ENCODE measurements around the gene CDC20B. TPM values are rescaled to one million over a fixed set of nuclear protein-coding genes. Genes with fewer than 3 reads are reported as not detected.
"Not testable (repeated sequence)": the region's sequence is repeated elsewhere in the genome, so short reads cannot be mapped to it uniquely, and the experiment has no call there.

Gene CDC20B
- polyA plus RNA-seq, 1 donor: 0.62 TPM

DNA sequence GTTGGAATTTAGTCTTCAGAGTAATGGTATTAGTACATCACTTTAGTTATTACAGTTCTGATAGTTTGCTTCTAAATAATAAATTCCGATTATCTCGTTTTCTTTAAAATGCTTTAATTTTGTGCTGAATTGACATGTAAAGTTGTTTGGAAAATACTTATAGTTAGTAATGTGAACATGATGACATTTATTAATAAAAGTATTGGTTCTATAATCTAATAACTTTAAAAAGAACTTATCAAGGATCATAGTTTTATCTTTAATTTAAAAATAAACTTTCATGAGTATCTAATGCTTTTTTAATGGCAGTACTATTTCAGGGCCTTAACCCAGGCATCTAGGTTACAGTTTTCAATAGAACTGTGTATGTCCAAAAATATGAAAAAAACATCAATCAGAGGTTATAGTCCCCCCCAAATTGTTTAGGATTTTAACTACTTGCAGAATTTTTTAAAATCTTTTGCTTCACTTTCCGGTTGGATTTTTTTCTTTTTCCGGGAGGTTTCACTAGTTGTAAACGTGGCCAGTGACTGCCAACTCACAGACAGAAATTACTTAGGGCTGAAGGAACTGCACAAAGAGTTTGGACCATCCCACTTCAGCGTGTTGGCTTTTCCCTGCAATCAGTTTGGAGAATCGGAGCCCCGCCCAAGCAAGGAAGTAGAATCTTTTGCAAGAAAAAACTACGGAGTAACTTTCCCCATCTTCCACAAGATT lies 12.3 kb downstream of the CDC20B start:
- peak; percentile 81 for DNase-seq

- DNase-seq: peak; percentile 89
These were observed 13.0 kb downstream of the CDC20B start, which contains the start of gene GPX8 for GRCh38 chr5:55159763-55160492. TSS of gene GPX8 (plus strand) at chr5:55160171. CDS start at chr5:55160193, 22 bp downstream.

DNA sequence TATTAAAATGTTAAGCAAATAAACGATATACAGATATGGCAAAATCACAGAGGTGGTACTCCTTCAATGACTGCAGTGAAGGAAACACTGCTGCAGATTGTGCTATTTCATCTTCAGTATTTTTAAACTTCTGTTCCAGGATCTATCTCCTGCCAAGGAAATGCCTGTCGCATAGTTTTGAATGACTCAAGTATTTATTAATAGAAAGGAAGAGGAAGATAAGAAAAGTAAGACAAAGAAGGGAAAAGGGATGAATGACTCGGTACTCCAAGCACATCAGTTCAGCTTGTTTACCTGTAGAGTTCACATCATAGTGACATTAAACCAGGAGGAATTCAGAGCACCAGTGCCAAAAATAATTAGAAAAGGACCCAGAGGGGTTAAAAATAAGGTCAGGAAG lies 18.1 kb downstream of the CDC20B start:
- no peak for DNase-seq

DNA sequence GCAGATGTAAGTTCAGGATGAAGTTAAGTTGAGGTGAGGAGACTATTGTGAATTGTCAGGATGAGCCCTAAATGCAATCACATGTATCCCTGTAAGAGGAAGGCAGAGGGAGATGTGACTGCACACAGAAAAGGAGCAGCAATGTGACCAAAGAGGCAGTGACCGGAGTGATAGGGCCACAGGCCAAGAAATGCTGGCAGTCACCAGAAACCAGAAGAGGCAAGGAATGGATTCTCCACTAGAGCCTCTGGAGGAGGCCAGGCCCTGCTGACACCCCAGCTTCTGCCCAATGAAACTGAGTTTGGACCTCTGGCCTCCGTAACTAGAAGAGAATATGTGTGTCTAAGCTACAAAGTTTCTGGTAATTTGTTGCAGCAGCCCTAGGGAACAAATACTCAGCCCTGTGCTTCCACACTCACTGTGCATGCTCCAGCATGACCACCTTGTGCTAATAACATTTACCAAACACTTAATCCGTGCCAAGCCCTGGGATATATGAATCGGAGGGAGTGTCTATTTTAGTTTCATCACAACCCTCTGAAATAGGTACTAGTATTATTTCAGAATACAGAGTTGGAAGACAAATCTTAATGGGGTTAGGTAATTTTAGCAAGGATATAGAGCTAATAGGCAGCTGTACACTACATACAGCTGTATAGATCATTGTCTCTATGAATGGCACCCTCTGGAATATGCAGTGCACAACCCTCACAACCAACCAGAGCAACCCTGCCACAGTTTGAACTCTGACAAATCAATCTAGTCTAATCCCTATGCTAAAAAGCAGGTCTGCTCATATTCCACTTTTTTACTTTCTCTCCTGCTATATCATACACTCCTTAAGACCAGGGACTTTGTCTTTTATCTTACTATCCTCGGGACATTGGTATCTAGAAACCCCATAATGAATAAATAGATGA lies 20.8 kb downstream of the CDC20B start:
- DNase-seq: no peak

- DNase-seq: no peak
These were observed 23.6 kb downstream of the CDC20B start for GRCh38 chr5:55149308-55149795.

GRCh38 chr5:55146543-55147151 lies 26.3 kb downstream of the CDC20B start:
- peak; percentile 88 for DNase-seq

DNA sequence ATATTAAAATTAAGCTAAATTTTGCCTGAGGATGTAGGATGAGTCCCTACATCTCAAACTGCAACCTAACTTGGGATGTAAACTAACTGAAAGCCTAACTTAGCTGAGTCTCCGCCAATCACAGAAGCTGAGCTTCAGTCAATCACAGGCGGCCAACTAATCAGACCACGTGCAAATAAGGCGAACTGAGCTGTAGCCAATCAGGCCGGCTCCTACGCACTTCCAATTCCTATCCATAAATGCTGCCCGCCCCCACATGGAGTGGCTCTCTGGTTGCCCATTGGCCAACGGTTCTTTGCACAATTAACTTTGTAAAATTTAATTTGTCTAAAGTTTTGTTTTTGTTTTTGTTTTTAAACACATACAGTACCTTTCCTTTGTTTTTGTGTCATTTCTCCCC lies 26.9 kb downstream of the CDC20B start:
- no peak for DNase-seq

DNA sequence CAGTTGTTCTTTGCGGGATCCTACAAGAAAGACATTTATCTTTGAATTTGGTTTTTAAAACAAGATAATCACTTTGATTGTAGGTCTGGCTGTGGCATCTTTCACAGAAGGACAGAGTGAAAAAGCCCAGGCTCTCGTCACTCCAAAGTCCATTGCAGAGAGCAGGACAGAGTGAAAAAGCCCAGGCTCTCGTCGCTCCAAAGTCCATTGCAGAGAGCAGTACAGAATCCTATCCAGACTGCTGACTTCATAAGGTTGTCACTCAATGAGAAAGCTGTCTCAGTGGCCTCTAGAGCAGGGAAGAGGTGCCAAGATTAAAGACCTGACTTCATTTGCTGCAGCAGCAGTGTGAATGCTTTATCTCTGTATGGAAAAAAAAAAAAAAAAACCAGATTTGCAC lies 29.4 kb downstream of the CDC20B start:
- no peak for DNase-seq

- no peak for DNase-seq
These were observed 30.9 kb downstream of the CDC20B start for GRCh38 chr5:55141945-55142690.

- no peak for DNase-seq
These were observed 31.9 kb downstream of the CDC20B start for GRCh38 chr5:55140908-55141665.

DNA sequence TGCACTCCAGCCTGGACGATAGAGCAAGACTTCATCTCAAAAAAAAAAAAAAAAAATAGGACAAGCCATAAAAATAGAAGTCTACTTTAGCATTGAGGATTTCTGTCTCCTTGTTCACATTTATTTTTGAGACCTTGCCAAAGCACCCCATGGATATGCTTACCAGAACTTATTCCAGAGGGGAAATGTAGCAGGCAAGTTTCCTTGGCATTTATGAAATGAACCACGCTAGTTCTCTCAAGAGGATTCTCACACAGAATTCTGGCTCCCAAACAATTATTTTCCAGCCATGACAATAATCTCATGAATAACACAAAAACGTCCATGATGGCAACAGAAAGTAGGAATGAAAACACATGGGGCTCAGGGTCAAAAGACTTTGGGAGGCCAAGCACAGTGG lies 36.5 kb downstream of the CDC20B start:
- no peak for DNase-seq

GRCh38 chr5:55134053-55134722 lies 38.8 kb downstream of the CDC20B start:
- DNase-seq: no peak

GRCh38 chr5:55123365-55123764 lies 49.6 kb downstream of the CDC20B start:
- DNase-seq: no peak

GRCh38 chr5:55114061-55114460 lies 58.9 kb downstream of the CDC20B start:
- no peak for DNase-seq

- no peak for DNase-seq
These were observed 59.6 kb downstream of the CDC20B start for GRCh38 chr5:55113327-55113726.

- DNase-seq: no peak
These were observed 62.8 kb downstream of the CDC20B start for GRCh38 chr5:55110217-55110616.

GRCh38 chr5:55108661-55109060 lies 64.3 kb downstream of the CDC20B start:
- no peak for DNase-seq

- DNase-seq: not testable (repeated sequence)
These were observed 67.0 kb downstream of the CDC20B start for GRCh38 chr5:55105976-55106375.

GRCh38 chr5:55104946-55105701 lies 67.9 kb downstream of the CDC20B start:
- no peak for DNase-seq

Measured in left kidney (tissue), 2 donors.